ENCODE measurements around the gene PDE4D. TPM values are rescaled to one million over a fixed set of nuclear protein-coding genes. Genes with fewer than 3 reads are reported as not detected.
A peak's percentile ranks its signal among the peaks of the same experiment; 100 is the strongest.
"Not testable (repeated sequence)": the region's sequence is repeated elsewhere in the genome, so short reads cannot be mapped to it uniquely, and the experiment has no call there.

PDE4D gene
- total RNA-seq, 1 donor from 2014 or later, result 44.8 TPM

- no peaks in the 10 kb centered on the region for H3K9me3 ChIP-seq
- H3K27me3 ChIP-seq, result no peaks in the 10 kb centered on the region
- H3K4me1 ChIP-seq, result no peaks in the 10 kb centered on the region
- H3K4me3 ChIP-seq, result no peak overlapping the region
- no peak overlapping the region for H3K27ac ChIP-seq
- no peaks in the 10 kb centered on the region for H3K36me3 ChIP-seq
- no peak for TF ChIP-seq CTCF (IDR thresholded peaks at IDR 0.05)
- intact Hi-C loops (cut with DNase I), result loop anchor here (10.0 kb wide), 1 partner anchor 1288 kb away; no protein-coding TSS in a partner anchor
- DNase-seq (ENCODE audit: low spot score in 2 of 2), result no peak
Observed at GRCh38 chr5:59387127-59387526, 506.4 kb downstream of the PDE4D start.

- intact Hi-C loops (cut with DNase I), result loop anchor here (10.0 kb wide), 1 partner anchor 1289 kb away; no protein-coding TSS in a partner anchor
- no peak overlapping the region for H3K27ac ChIP-seq
- no peak for TF ChIP-seq CTCF (IDR thresholded peaks at IDR 0.05)
Observed at GRCh38 chr5:59385700-59386099, 507.8 kb downstream of the PDE4D start.

GRCh38 chr5:59380350-59380951 is 513.1 kb downstream of the PDE4D start:
- Histone ChIP-seq H3K4me3 (no peak overlapping the region), H3K27ac (no peak overlapping the region), H3K36me3 (no peaks in the 10 kb centered on the region), H3K4me1 (no peaks in the 10 kb centered on the region), H3K27me3 (no peaks in the 10 kb centered on the region), H3K9me3 (peaks cover 0 to under 1% of the 10 kb centered on the region in 2 donors)
- no peak for DNase-seq (ENCODE audit: low spot score in 2 of 2)
- intact Hi-C loops (cut with DNase I), result loop anchor here (1.0 to 10.0 kb wide), 3 partner anchors 192 to 1294 kb away; no protein-coding TSS in a partner anchor
- peak; percentile 33 to 57 (median 39) for TF ChIP-seq CTCF (IDR thresholded peaks at IDR 0.05)

More at GRCh38 chr5:59385700-59386099, 507.8 kb downstream of the PDE4D start:
- H3K36me3 ChIP-seq, result no peaks in the 10 kb centered on the region
- no peaks in the 10 kb centered on the region for H3K4me1 ChIP-seq
- no peaks in the 10 kb centered on the region for H3K9me3 ChIP-seq
- H3K4me3 ChIP-seq, result no peak overlapping the region
- DNase-seq (ENCODE audit: low spot score in 2 of 2), result no peak
- H3K27me3 ChIP-seq, result no peaks in the 10 kb centered on the region

GRCh38 chr5:59374036-59374435 is 519.5 kb downstream of the PDE4D start:
- H3K4me1 ChIP-seq; intact Hi-C loops (cut with DNase I); H3K4me3 ChIP-seq; H3K27ac ChIP-seq; DNase-seq (ENCODE audit: low spot score in 2 of 2); H3K27me3 ChIP-seq; H3K36me3 ChIP-seq: not testable (repeated sequence)
- H3K9me3 ChIP-seq, result peaks cover 9 to 22% of the 10 kb centered on the region in 2 donors

- DNase-seq (ENCODE audit: low spot score in 2 of 2), result no peak
- no peaks in the 10 kb centered on the region for H3K27me3 ChIP-seq
- H3K36me3 ChIP-seq, result no peaks in the 10 kb centered on the region
- no peak for TF ChIP-seq CTCF (IDR thresholded peaks at IDR 0.05)
- intact Hi-C loops (cut with DNase I), result no loop called here
- H3K9me3 ChIP-seq, result peaks cover 9 to 22% of the 10 kb centered on the region in 2 donors
- H3K4me3 ChIP-seq, result no peak overlapping the region
- H3K27ac ChIP-seq, result no peak overlapping the region
- H3K4me1 ChIP-seq, result no peaks in the 10 kb centered on the region
Observed at GRCh38 chr5:59371525-59372127, 521.9 kb downstream of the PDE4D start.

- Histone ChIP-seq H3K9me3 (peaks cover 0 to 8% of the 10 kb centered on the region in 2 donors), H3K4me1 (no peaks in the 10 kb centered on the region), H3K4me3 (no peak overlapping the region), H3K36me3 (no peaks in the 10 kb centered on the region), H3K27me3 (no peaks in the 10 kb centered on the region), H3K27ac (no peak overlapping the region)
- TF ChIP-seq CTCF (IDR thresholded peaks at IDR 0.05), result no peak
- intact Hi-C loops (cut with DNase I), result no loop called here
- DNase-seq (ENCODE audit: low spot score in 2 of 2), result no peak
Observed at GRCh38 chr5:59368951-59369350, 524.6 kb downstream of the PDE4D start.
